HG02884 (cell line): ENCODE data around the gene OPN3.
A peak's percentile ranks its signal among the peaks of the same experiment; 100 is the strongest.

ENCODE experiments used
- ATAC-seq: cut with Tn5 transposase; IDR thresholded peaks from one replicate; pipeline ENCODE4 v1.9.1; 2021; ENCODE audit warnings: mild to moderate bottlenecking, moderate library complexity; ENCODE audit not compliant: unreplicated experiment

OPN3 gene

GRCh38 chr1:241622669-241623068, 17.5 kb downstream of the OPN3 start:
- no peak for ATAC-seq

- ATAC-seq, result no peak
Measured at GRCh38 chr1:241617426-241617825, 22.7 kb downstream of the OPN3 start.

GRCh38 chr1:241615043-241615974, 24.9 kb downstream of the OPN3 start:
- ATAC-seq, result no peak

GRCh38 chr1:241614572-241614971, 25.6 kb downstream of the OPN3 start:
- no peak for ATAC-seq

GRCh38 chr1:241614144-241614543, 26.0 kb downstream of the OPN3 start:
- no peak for ATAC-seq

GRCh38 chr1:241612533-241613477, 27.4 kb downstream of the OPN3 start:
- no peak for ATAC-seq

- no peak for ATAC-seq
Measured at GRCh38 chr1:241611736-241612135, 28.4 kb downstream of the OPN3 start.

GRCh38 chr1:241611063-241611462, 29.1 kb downstream of the OPN3 start:
- ATAC-seq, result peak; percentile 71

- ATAC-seq, result no peak
Measured at GRCh38 chr1:241610056-241610815, 29.9 kb downstream of the OPN3 start.

- peak; percentile 40 for ATAC-seq
Measured at GRCh38 chr1:241608379-241609033, 31.7 kb downstream of the OPN3 start.

GRCh38 chr1:241607497-241607896, 32.7 kb downstream of the OPN3 start:
- no peak for ATAC-seq

- ATAC-seq, result no peak
Measured at GRCh38 chr1:241606544-241606943, 33.6 kb downstream of the OPN3 start.

GRCh38 chr1:241605146-241605805, 34.9 kb downstream of the OPN3 start:
- ATAC-seq, result no peak

GRCh38 chr1:241603731-241604245, 36.4 kb downstream of the OPN3 start:
- no peak for ATAC-seq

GRCh38 chr1:241600496-241600901, 39.7 kb downstream of the OPN3 start:
- peak; percentile 83 for ATAC-seq

GRCh38 chr1:241598249-241598648, 41.9 kb downstream of the OPN3 start:
- no peak for ATAC-seq

- no peak for ATAC-seq
Measured at GRCh38 chr1:241596633-241597032, 43.5 kb downstream of the OPN3 start.

GRCh38 chr1:241593186-241593585, 47.0 kb downstream of the OPN3 start:
- no peak for ATAC-seq

- ATAC-seq, result peak; percentile 79
Measured at GRCh38 chr1:241592273-241592958, 47.8 kb downstream of the OPN3 start.
